ENCODE data around the gene GUCY1A2.

GRCh38 chr11:106997227-106997626, 21.0 kb downstream of the GUCY1A2 start:
- TF ChIP-seq CTCF (IDR thresholded peaks at IDR 0.05) (no peak), POLR2A (IDR thresholded peaks at IDR 0.05) (no peak)
